HEK293T (cell line): ENCODE results near the gene ADK.

Source experiments
- ARNT ChIP-seq: fragments of 450-650 bp; IDR thresholded peaks from 2 replicates; pipeline ENCODE4 v1.6.1; 2017; ENCODE audit warnings: mild to moderate bottlenecking
- BHLHE40 ChIP-seq: fragments of 450-650 bp; IDR thresholded peaks from 2 replicates; pipeline ENCODE4 v1.6.1; 2016; ENCODE audit warnings: mild to moderate bottlenecking, moderate library complexity, borderline replicate concordance
- CTBP1 ChIP-seq: fragments of 450-650 bp; IDR thresholded peaks from 2 replicates; pipeline ENCODE4 v1.6.1; 2016; ENCODE audit warnings: borderline replicate concordance
- ELF4 ChIP-seq: fragments of 450-650 bp; IDR thresholded peaks from 2 replicates; pipeline ENCODE4 v1.6.1; 2017; ENCODE audit warnings: antibody characterized with exemption
- FOXK2 ChIP-seq: fragments of 450-650 bp; IDR thresholded peaks from 2 replicates; pipeline ENCODE4 v1.6.1; 2016; ENCODE audit warnings: mild to moderate bottlenecking
- FOXM1 ChIP-seq: fragments of 450-650 bp; IDR thresholded peaks from 2 replicates; pipeline ENCODE4 v1.6.1; 2017; ENCODE audit warnings: mild to moderate bottlenecking, borderline replicate concordance
- L3MBTL2 ChIP-seq: fragments of 450-650 bp; conservative IDR thresholded peaks from 2 replicates; pipeline ENCODE4 v1.6.1; 2016; ENCODE audit warnings: mild to moderate bottlenecking
- LEF1 ChIP-seq: fragments of 450-650 bp; IDR thresholded peaks from 2 replicates; pipeline ENCODE4 v1.6.1; 2017; ENCODE audit warnings: mild to moderate bottlenecking, borderline replicate concordance
- NFRKB ChIP-seq: fragments of 450-650 bp; IDR thresholded peaks from 2 replicates; pipeline ENCODE4 v1.6.1; 2016; ENCODE audit warnings: mild to moderate bottlenecking, moderate library complexity
- PKNOX1 ChIP-seq: fragments of 450-650 bp; IDR thresholded peaks from 2 replicates; pipeline ENCODE4 v1.6.1; 2016
- SP1 ChIP-seq: fragments of 450-650 bp; IDR thresholded peaks from 2 replicates; pipeline ENCODE4 v1.6.1; 2017
- SUZ12 ChIP-seq: fragments of 450-650 bp; IDR thresholded peaks from 2 replicates; pipeline ENCODE4 v1.6.1; 2016; ENCODE audit warnings: mild to moderate bottlenecking
- TARDBP ChIP-seq: fragments of 450-650 bp; IDR thresholded peaks from 2 replicates; pipeline ENCODE4 v1.6.1; 2016
- ZNF384 ChIP-seq: fragments of 450-650 bp; IDR thresholded peaks from 2 replicates; pipeline ENCODE4 v1.6.1; 2016

GRCh38 chr10:74153123-74153522, 2.1 kb downstream of the ADK start:
- no peak for TF ChIP-seq SP1
- TF ChIP-seq BHLHE40 = no peak
- no peak for TF ChIP-seq FOXM1
- no peak for TF ChIP-seq CTBP1
- TF ChIP-seq ELF4 = no peak
- no peak for TF ChIP-seq LEF1
- no peak for TF ChIP-seq L3MBTL2
- no peak for TF ChIP-seq NFRKB
- no peak for TF ChIP-seq PKNOX1
- no peak for TF ChIP-seq ZNF384
- TF ChIP-seq SUZ12 = no peak
- no peak for TF ChIP-seq TARDBP
- no peak for TF ChIP-seq FOXK2
- TF ChIP-seq ARNT = no peak
